HL-60/S4 treated with phorbol 12-myristate 13-acetate at 8.2 ng/mL for 4 days and 3 days (cell line): ENCODE data around the gene RNF40.

Experiments used
- in situ Hi-C: fragments of 300-500 bp; cut with MboI; formaldehyde crosslinking; loops from 2 replicates; pipeline ENCODE4 v1.15.0; 2022; ENCODE audit warnings: low sequenced_read_pairs

Gene RNF40

DNA sequence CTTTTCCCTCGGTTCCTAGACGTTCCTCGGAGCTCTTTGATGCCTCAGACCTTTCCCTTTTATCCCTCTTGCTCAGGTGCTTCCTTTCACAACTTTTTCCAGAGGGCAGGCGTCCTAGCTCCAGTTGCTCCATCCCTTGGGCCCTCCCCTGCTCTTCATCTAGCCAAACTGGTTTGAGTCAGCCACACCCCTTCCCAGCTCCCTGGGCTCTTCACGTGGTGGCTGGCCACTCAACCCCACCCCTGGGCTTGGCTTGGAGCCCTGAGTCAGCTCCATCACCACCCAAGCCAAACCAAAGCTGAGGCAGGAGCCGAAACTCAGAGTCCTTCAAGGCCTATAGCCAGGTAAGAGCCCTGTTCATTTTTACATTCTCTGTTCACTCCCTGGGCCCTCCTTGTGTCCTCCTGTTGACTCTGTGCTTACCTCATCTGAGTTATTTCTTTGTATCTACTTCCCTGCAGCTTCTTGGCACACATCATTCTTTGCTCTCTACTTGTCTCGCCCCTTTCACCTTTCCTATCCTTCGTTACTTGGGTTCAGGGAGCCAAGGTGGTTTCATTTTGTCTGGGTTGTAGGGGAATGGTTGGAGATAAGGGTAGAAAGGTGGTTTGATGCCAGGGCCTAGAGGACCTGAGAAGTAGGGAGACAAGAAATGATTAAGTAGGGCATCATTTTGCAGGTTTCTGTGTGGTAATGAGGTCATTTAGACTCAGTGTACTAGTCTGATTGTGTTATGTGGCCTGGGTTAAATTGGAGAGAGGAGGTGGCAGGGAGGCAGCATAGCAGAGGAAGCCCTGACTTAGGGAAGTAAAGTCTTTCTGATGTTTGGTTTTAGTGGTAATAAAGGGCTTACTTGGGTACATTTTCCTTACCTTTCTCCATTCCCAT lies 21.5 kb upstream of the RNF40 start:
- in situ Hi-C loops: no loop called here

DNA sequence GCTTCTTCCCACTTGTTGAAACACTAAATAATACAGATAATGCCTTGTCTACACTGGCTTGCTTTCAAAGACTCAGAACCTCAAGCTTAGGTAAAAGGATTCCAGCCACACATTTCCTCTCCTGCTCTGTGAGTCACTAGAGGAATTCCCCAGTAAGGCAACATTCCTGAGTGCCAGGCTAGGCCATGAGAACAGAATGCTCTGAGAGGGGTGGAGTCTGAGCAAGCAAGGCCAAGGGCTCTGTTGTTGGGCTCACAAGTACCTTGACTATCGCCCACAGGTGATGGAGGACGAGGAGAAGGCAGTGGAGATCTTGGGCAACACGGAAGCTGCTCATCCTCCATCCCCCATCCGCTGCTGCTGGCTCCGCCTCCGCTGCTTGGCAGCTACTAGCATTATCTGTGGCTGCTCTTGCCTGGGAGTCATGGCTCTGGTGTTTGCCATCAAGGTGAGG lies 20.6 kb upstream of the RNF40 start:
- in situ Hi-C loops: no loop called here

DNA sequence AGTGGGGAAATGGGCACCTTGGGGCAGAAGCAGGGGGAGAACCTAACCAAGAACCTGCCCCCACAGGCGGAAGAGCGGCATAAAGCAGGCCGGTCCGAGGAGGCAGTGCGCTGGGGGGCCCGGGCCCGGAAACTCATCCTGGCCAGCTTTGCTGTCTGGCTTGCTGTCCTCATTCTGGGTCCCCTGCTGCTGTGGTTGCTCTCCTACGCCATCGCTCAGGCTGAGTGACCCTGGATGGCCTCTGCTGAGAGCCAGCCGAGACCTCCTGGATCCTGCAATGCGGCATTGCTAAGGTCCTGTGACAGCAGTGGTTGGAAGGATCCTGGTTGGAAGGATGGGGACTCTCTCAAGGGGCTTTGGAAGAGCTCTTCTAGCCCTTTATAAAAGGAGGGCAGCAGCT lies 18.4 kb upstream of the RNF40 start:
- in situ Hi-C loops: no loop called here

DNA sequence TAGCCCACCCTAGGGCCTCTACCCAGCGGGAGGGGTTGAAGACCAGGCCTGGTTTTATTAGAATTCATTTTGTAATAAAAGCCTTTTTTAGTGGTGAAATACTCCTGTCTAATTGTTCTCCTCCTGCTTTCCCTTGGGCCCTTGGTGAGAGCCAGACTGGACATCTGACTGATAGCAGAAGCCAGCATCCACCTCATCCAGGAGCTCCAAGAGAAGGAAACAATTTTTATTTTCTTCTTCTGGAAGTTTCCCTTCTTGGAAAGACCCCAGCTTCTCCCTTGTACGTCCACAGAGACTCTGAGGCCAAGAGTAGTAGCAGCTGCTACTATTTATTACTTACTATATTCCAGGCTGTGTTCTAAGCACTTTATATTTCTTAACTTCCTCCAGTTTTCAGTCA lies 17.9 kb upstream of the RNF40 start:
- in situ Hi-C loops: no loop called here

DNA sequence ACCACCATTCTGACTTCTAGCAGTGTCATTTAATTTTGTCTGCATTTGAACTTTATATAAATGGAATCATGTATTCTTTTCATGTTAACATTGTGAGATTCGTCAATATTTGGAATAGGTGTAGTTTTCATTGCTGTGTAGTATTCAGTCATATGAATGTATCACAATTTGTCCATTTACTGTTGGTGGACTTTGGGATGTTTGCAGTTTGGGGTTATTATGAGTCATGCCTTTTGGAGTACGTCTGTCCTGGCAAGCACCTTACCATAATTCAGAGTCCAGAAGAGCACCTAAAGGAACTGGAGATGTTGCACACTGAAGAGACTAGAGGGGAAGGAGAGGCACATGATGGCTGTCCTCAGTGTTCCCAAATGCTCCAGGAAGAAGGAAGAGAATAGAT lies 17.0 kb upstream of the RNF40 start:
- in situ Hi-C loops: no loop called here

DNA sequence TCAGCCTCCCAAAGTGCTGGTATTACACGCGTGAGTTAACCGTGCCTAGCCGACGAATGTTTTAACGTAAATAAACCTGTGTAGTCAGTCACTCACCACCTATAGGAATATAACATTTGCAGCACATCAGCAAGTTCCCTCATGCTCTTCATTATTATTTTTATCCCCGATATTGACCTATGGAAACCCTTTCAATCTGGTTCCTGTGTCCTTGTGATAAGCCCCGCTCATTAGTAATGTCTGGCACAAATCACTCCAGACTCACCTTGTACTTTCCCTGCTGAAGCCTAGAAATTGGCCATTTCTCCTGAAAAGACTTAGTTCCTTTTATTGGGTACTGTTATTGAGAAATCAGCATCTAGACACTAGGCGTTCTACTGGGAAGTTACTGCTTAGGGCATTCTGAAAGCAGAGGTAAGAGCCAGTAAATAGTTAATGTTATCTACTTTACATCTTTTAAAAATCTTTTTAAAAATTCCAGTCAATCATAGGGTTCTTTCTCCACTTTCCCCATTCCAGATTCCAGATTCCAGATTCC lies 15.4 kb upstream of the RNF40 start:
- in situ Hi-C loops: no loop called here

DNA sequence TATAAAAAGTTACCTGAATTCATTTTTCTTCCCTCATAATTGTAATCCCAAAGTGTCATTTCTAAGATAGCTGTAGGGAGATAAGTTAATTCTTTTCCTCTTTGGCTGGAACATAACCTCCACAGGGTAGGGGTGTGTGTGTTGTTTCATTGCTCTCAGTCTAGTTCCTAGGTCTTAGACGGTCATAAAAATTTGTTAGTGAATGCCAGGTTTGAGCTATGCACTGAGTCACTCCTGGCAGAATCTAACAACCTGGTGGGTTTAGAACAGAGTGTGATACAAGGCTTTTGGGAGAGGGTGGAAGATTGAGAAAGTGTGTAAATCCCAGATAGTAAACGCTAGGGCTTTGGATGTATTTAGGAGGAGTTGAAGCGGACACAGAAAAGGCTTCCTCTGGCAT lies 14.8 kb upstream of the RNF40 start:
- in situ Hi-C loops: no loop called here

DNA sequence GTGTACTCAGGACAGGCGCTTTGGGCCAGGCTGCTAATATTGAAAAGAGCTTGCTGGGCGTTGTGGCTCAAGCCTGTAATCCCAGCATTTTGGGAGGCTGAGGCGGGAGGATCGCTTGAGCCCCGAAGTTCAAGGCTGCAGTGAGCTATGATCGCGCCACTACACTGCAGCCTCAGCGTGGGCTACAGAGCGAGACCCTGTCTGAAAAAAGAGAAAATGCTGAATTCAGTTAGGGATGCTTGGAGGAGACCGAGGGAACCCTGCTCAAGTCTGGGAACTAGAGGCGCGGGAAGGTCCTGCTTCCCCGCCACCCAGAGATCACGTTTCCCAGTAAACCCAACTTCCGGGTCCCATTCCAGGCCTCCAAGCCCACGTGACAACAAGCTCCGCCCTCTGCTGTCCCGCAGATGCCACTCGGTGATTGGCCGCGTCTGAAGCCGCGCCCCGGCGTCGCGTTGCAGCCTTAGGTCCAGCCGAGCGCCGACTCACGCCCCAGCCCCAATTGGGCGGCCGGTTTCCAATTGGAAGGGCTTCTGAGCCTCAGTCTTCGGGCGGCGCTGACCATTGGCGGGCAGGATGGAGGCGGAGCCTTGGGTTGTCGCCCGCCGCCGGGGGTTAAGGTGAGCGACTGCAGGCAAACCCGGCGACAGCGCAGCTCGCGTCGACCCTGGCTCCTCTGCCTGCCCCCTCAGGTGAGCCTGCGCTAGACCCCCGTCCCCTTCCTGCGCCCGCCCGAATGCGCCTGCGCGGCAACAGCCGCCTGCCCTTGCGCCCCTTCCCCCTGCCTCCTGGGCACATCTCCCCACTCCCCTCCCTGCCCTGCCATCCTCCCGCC lies 14.1 kb upstream of the RNF40 start, which contains the start of gene PHKG2:
TSS of gene PHKG2 (plus strand) at position 627 of the 835 bp plus-strand sequence. CDS start 396 bp downstream, outside the sequence.
- in situ Hi-C loops: no loop called here

DNA sequence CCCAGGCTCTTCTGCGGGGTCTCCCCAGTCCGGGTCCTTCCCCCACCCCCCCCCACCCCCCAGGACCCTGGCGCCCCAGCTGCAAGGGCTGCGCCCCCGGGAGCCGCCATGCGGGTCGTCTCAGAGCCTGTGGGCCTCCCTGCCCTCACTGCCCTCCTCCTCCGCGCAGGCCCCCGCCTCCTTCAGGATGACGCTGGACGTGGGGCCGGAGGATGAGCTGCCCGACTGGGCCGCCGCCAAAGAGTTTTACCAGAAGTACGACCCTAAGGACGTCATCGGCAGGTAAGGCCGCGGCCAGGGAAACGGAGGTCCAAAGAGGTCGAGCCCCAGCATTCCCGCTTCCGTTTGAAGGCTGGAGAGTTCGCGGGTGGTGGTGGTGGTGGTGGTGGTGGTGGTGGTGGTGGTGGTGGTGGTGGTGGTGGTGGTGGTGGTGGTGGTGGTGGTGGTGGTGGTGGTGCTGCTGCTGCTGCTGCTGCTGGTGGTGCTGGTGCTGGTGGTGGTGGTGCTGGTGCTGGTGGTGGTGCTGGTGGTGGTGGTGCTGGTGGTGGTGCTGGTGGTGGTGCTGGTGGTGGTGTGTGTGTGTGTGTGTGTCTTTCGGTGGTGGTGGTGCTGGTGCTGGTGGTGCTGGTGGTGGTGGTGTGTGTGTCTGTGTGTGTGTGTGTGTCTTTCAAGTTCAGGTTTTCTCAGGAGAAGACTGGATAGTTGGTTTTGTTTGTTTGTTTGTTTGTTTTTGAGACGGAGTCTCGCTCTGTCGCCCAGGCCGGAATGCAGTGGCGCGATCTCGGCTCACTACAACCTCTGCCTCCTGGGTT lies 13.3 kb upstream of the RNF40 start:
- in situ Hi-C loops: no loop called here

DNA sequence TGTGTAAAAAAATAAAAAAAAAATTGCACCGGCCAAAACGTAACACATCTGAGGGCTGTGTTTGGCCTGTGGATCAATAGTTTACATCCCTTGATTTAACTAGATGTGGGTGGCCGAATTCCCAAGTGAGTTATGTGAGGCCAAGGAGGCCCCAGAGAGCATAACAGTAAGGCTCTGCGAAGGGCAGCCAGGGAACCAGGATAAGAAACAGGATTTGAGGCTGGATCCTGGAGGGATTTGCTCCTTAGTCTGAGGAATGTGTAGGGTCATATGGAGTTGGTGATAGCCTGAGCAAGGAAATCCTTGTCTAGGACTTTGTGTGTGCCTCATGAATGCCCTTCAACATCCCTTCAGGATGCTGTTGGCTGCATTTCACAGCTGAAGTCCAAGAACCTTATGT lies 11.9 kb upstream of the RNF40 start:
- in situ Hi-C loops: no loop called here

DNA sequence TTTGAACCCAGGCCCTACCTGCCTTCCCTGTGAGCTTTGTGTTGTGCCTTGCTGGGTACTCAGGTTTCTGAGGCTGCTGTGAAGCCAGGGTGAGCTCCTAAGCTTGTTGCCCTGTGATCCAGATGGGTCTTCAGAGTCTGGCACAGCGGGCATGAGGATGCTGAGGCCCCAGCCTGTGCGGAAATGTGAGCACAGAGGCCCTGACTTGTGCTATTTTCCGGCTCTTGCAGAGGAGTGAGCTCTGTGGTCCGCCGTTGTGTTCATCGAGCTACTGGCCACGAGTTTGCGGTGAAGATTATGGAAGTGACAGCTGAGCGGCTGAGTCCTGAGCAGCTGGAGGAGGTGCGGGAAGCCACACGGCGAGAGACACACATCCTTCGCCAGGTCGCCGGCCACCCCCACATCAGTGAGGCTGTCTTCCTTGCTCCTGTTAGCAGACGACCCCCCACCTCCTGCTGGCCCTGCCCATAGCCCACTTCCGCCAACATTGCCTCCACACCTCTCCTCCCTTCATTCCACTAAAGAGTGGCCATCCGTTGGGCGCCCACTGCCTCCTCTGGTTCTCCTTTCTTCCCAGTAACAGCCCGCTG lies 11.2 kb upstream of the RNF40 start:
- in situ Hi-C loops: no loop called here

DNA sequence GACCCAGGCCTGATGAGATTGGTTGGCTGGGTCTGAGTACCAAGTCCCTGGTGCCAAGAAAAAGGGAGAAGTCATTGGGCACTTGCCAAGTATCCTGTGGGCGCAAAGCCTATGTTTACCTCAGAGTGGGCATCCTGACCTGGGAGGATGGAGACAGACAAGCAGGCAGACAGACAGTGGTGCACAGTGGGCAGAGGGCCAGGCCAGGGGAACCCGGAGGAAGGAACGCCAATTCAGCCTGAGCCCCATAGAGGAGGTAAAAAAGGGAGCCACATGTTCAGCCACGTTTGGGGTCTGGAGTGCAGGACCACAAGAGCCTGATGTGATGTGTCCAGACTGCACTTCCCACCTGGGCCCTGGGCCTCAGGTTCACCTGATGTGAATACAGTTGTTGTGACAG lies 8.5 kb upstream of the RNF40 start:
- in situ Hi-C loops: no loop called here

DNA sequence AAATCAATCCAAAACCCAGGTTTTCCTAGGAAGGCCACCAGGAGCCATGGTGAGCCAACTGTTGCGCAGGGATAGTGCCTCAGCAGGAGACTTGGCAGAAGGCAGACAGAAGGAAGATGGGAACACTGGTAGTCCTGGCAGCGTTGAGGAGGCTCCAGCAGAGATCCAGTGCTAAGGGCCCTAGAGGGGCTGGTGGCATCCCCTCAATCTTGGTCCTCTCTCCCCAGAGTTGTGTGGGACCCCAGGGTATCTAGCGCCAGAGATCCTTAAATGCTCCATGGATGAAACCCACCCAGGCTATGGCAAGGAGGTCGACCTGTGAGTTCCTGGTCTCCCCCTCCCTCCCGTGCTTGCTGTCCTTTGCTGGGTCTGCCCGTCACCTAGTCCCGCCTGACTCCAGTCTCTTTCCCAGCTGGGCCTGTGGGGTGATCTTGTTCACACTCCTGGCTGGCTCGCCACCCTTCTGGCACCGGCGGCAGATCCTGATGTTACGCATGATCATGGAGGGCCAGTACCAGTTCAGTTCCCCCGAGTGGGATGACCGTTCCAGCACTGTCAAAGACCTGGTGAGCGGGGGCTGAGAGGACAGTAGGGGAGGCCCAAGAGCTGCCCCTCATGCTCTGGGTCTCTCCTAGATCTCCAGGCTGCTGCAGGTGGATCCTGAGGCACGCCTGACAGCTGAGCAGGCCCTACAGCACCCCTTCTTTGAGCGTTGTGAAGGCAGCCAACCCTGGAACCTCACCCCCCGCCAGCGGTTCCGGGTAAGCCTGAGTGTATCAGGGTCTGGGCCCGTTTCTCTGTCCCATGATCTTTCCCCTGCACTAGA lies 6.0 kb upstream of the RNF40 start:
- in situ Hi-C loops: no loop called here

DNA sequence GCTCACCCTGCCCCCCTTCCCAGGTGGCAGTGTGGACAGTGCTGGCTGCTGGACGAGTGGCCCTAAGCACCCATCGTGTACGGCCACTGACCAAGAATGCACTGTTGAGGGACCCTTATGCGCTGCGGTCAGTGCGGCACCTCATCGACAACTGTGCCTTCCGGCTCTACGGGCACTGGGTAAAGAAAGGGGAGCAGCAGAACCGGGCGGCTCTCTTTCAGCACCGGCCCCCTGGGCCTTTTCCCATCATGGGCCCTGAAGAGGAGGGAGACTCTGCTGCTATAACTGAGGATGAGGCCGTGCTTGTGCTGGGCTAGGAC lies 5.4 kb upstream of the RNF40 start:
- in situ Hi-C loops: no loop called here

DNA sequence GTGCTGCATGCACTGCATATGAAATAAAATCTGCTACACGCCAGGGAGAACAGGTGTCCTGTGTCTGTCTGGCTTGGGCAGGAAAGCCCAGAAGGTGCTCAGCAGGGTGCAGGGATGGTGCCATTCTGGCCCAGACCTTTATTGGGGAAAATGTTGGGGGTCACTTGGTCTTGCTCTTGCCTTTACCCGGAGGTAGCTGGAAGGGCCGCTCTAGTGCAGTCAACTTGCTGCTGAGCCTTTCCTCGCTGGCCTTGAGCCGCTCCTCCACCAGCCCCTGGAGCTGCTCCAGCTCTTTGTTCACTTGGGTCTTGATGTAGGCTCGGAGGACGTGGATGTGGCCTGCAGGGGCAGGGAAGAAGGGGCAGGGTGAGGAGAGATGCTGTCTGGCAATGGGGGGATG lies 4.8 kb upstream of the RNF40 start:
- in situ Hi-C loops: no loop called here

DNA sequence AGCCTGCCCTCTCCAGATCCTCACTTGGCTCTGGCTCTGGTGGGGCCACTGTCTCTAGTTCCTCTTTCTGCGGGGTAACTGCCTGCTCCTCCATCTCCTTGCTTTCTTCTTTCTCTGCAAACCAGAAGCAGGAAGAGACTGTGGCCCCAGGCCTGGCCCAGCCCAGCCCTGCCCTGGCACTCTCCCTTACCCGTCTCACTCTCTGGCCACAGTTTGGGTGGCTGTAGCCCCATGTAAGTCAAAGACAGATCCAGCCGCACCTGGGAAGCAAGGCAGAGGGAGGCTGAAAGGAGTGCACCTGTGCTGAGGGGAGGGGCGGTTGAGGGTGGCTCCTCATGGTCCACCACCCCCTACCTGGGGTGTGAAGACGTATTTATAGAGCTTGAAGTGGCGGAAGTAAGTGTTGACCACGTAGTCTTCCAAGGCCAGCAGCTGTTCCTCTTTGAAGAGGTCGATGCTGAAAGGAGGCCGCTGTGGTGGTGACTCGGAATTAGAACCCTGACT lies 3.1 kb upstream of the RNF40 start:
- in situ Hi-C loops: no loop called here

DNA sequence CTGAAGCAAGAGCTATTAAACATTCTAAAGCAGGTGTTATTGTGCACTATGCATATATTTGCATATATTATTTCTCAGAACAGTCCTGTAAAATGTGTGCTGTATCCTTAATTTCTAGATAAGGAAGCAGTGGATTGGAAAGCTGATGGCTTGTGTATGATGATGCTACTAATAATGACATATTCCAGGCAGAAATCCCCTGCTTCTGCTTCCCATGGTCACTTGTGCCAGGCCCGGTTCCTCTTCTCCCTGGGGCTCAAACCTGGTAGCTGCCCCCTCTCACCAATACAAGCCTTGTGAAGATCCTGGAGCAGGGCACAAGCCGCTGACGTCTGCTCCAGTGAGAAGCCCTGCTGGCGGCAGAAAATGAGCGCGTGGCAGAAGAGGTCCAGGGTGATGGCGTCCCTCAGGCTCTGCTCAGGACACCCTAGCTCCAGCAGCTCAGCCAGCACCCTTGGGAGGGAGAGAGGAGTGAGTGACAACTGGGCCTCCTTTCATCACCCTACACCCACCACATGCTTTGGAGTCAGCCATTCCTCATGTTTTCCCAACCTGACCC lies 2.0 kb upstream of the RNF40 start:
- in situ Hi-C loops: no loop called here

DNA sequence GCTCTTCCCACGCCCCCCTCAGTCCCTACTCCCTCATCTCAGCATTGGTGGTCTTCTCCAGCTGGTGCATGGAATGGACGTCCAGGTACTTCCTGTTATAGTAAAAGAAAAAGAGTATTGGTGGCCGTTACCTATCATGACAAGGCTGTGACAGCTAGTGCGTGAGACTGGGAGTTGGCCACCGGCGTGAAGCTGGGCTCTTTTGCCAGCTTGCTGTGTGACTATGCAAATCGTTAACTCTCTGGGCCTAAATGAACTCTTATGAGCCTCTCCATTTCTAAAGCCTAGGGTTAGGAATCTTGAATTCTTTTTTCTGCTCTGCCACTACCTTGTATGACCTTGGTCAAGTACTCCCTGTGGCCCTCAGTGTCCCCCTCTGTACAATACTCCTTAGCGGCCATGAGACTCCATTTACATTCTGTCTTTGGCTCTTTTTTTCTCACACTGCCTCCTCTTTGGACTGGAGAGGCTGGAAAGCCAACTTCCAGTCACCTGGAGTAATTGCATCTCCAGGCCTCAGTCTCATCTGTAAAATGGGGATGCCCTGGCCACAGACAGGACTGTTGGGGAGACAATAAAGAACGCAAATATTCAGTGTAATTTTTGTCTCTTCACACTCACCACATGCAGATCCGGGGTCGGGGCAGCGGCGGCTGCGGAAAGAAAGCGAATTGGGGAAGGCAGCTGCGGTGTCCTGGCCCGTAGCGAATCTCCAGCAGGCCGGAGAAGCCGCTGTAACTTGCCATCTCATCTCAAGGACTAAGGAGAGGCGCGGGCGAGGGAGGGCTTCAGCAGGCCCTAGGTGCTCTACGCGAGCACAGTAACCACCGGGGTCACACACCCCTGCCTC lies 1.3 kb upstream of the RNF40 start:
- in situ Hi-C loops: no loop called here
